PFSK-1 (cell line): ENCODE measurements around the gene SUPV3L1.

Experiments
- FOXP2 ChIP-seq: optimal IDR thresholded peaks from 2 replicates; pipeline ENCODE3; 2011; ENCODE audit warnings: borderline replicate concordance, control low read depth, inconsistent platforms; ENCODE audit not compliant: insufficient read depth; ENCODE audit errors: extremely low read length, extremely low read depth
- POLR2AphosphoS5 ChIP-seq: IDR thresholded peaks from 2 replicates; pipeline ENCODE4 v1.6.1; 2012; ENCODE audit warnings: low read depth, mild to moderate bottlenecking, control low read depth, low read length, moderate library complexity
- REST ChIP-seq, 2 experiments: IDR thresholded peaks; 2 replicates each; pipeline versions ENCODE4 v1.6.1 to v1.8.0; 2011 to 2012; ENCODE audit warnings: low read depth in 2 of 2, low read length in 2 of 2, control low read depth in 1 of 2, inconsistent platforms in 1 of 2, mild to moderate bottlenecking in 1 of 2, moderate library complexity in 1 of 2; ENCODE audit not compliant: insufficient read depth in 1 of 2
- SIN3A ChIP-seq: IDR thresholded peaks from 2 replicates; pipeline ENCODE4 v1.6.1; 2012; ENCODE audit warnings: mild to moderate bottlenecking, low read length, moderate library complexity, borderline replicate concordance; ENCODE audit not compliant: insufficient read depth
- TAF1 ChIP-seq: IDR thresholded peaks from 2 replicates; pipeline ENCODE4 v1.6.1; 2012; ENCODE audit warnings: low read length, control low read depth, borderline replicate concordance; ENCODE audit not compliant: insufficient read depth

Gene SUPV3L1

GRCh38 chr10:69216577-69217118 lies 36.6 kb downstream of the SUPV3L1 start:
- TF ChIP-seq FOXP2 (no peak), TAF1 (no peak), SIN3A (no peak), POLR2AphosphoS5 (no peak), REST (IDR thresholded peaks at IDR 0.05; ENCODE audit: insufficient read depth in 1 of 2, low read depth in 2 of 2, low read length in 2 of 2) (no peak)

GRCh38 chr10:69217119-69217754 lies 37.2 kb downstream of the SUPV3L1 start:
- TF ChIP-seq REST (IDR thresholded peaks at IDR 0.05; ENCODE audit: insufficient read depth in 1 of 2, low read depth in 2 of 2, low read length in 2 of 2) (no peak), POLR2AphosphoS5 (no peak), FOXP2 (no peak)

GRCh38 chr10:69218831-69219230 lies 38.8 kb downstream of the SUPV3L1 start:
- TF ChIP-seq REST (IDR thresholded peaks at IDR 0.05; ENCODE audit: insufficient read depth in 1 of 2, low read depth in 2 of 2, low read length in 2 of 2) (no peak), SIN3A (no peak), TAF1 (no peak), POLR2AphosphoS5 (no peak), FOXP2 (no peak)

- TF ChIP-seq SIN3A, result no peak
- TF ChIP-seq FOXP2, result no peak
- TF ChIP-seq REST (IDR thresholded peaks at IDR 0.05; ENCODE audit: insufficient read depth in 1 of 2, low read depth in 2 of 2, low read length in 2 of 2), result no peak
- TF ChIP-seq TAF1, result no peak
- TF ChIP-seq POLR2AphosphoS5, result no peak
These were observed 40.0 kb downstream of the SUPV3L1 start, which contains the start of gene HKDC1 for GRCh38 chr10:69220041-69220451. Gene HKDC1, plus strand, starts transcription at chr10:69220332. Its CDS starts 104 bp downstream, at chr10:69220436.

GRCh38 chr10:69220507-69220906 lies 40.5 kb downstream of the SUPV3L1 start:
- no peak for TF ChIP-seq REST (IDR thresholded peaks at IDR 0.05; ENCODE audit: insufficient read depth in 1 of 2, low read depth in 2 of 2, low read length in 2 of 2)
- no peak for TF ChIP-seq FOXP2
- TF ChIP-seq SIN3A, result no peak
- no peak for TF ChIP-seq TAF1
- no peak for TF ChIP-seq POLR2AphosphoS5
